ENCODE measurements around the gene RAD1. TPM values are rescaled to one million over a fixed set of nuclear protein-coding genes. Genes with fewer than 3 reads are reported as not detected.

The RAD1 gene
- total RNA-seq, 1 donor from 2014 or later: 42.3 TPM

GRCh38 chr5:34881246-34881645 lies 34.1 kb downstream of the RAD1 start:
- no peak overlapping the region for H3K27ac Mint-ChIP-seq
- intact Hi-C loops (cut with micrococcal nuclease): no loop called here
- H3K4me1 Mint-ChIP-seq (ENCODE audit: low read depth): peaks cover 2% of the 10 kb centered on the region
- H3K36me3 Mint-ChIP-seq (ENCODE audit: low read depth): no peaks in the 10 kb centered on the region
- no peak overlapping the region for H3K4me3 Mint-ChIP-seq (ENCODE audit: low read depth)
- H3K27me3 Mint-ChIP-seq (ENCODE audit: low read depth): peaks cover 15% of the 10 kb centered on the region
- DNase-seq (ENCODE audit: low spot score): no peak
- peaks cover 3% of the 10 kb centered on the region for H3K9me3 Mint-ChIP-seq

GRCh38 chr5:34876275-34876674 lies 39.0 kb downstream of the RAD1 start:
- H3K27me3 Mint-ChIP-seq (ENCODE audit: low read depth): peaks cover 8% of the 10 kb centered on the region
- H3K9me3 Mint-ChIP-seq: peaks cover 11% of the 10 kb centered on the region
- intact Hi-C loops (cut with micrococcal nuclease): no loop called here
- H3K4me3 Mint-ChIP-seq (ENCODE audit: low read depth): no peak overlapping the region
- H3K36me3 Mint-ChIP-seq (ENCODE audit: low read depth): no peaks in the 10 kb centered on the region
- H3K27ac Mint-ChIP-seq: no peak overlapping the region
- DNase-seq (ENCODE audit: low spot score): no peak
- H3K4me1 Mint-ChIP-seq (ENCODE audit: low read depth): peaks cover 2% of the 10 kb centered on the region

- no peaks in the 10 kb centered on the region for H3K4me1 Mint-ChIP-seq (ENCODE audit: low read depth)
- no peak overlapping the region for H3K4me3 Mint-ChIP-seq (ENCODE audit: low read depth)
- H3K36me3 Mint-ChIP-seq (ENCODE audit: low read depth): no peaks in the 10 kb centered on the region
- intact Hi-C loops (cut with micrococcal nuclease): no loop called here
- H3K27ac Mint-ChIP-seq: no peak overlapping the region
- no peak for DNase-seq (ENCODE audit: low spot score)
- no peaks in the 10 kb centered on the region for H3K9me3 Mint-ChIP-seq
- H3K27me3 Mint-ChIP-seq (ENCODE audit: low read depth): peaks cover 3% of the 10 kb centered on the region
Observed at GRCh38 chr5:34870382-34870781, 44.9 kb downstream of the RAD1 start.

GRCh38 chr5:34869256-34869655 lies 46.0 kb downstream of the RAD1 start:
- no peaks in the 10 kb centered on the region for H3K9me3 Mint-ChIP-seq
- H3K4me3 Mint-ChIP-seq (ENCODE audit: low read depth): no peak overlapping the region
- no peak for DNase-seq (ENCODE audit: low spot score)
- H3K4me1 Mint-ChIP-seq (ENCODE audit: low read depth): no peaks in the 10 kb centered on the region
- no peak overlapping the region for H3K27ac Mint-ChIP-seq
- no peaks in the 10 kb centered on the region for H3K36me3 Mint-ChIP-seq (ENCODE audit: low read depth)
- peaks cover 5% of the 10 kb centered on the region for H3K27me3 Mint-ChIP-seq (ENCODE audit: low read depth)
- intact Hi-C loops (cut with micrococcal nuclease): no loop called here

- H3K27ac Mint-ChIP-seq: no peak overlapping the region
- H3K27me3 Mint-ChIP-seq (ENCODE audit: low read depth): peaks cover 2% of the 10 kb centered on the region
- intact Hi-C loops (cut with micrococcal nuclease): no loop called here
- H3K4me1 Mint-ChIP-seq (ENCODE audit: low read depth): no peaks in the 10 kb centered on the region
- no peaks in the 10 kb centered on the region for H3K36me3 Mint-ChIP-seq (ENCODE audit: low read depth)
- DNase-seq (ENCODE audit: low spot score): no peak
- H3K4me3 Mint-ChIP-seq (ENCODE audit: low read depth): no peak overlapping the region
- H3K9me3 Mint-ChIP-seq: no peaks in the 10 kb centered on the region
Observed at GRCh38 chr5:34868791-34869190, 46.5 kb downstream of the RAD1 start.

- Mint-ChIP-seq H3K27ac (no peak overlapping the region), H3K4me3 (ENCODE audit: low read depth) (no peak overlapping the region), H3K9me3 (no peaks in the 10 kb centered on the region), H3K36me3 (ENCODE audit: low read depth) (no peaks in the 10 kb centered on the region), H3K4me1 (ENCODE audit: low read depth) (no peaks in the 10 kb centered on the region), H3K27me3 (ENCODE audit: low read depth) (peaks cover 2% of the 10 kb centered on the region)
- DNase-seq (ENCODE audit: low spot score): no peak
- intact Hi-C loops (cut with micrococcal nuclease): no loop called here
Observed at GRCh38 chr5:34867660-34868059, 47.6 kb downstream of the RAD1 start.

- DNase-seq (ENCODE audit: low spot score): no peak
- intact Hi-C loops (cut with micrococcal nuclease): no loop called here
- Mint-ChIP-seq H3K9me3 (no peaks in the 10 kb centered on the region), H3K4me1 (ENCODE audit: low read depth) (no peaks in the 10 kb centered on the region), H3K36me3 (ENCODE audit: low read depth) (no peaks in the 10 kb centered on the region), H3K4me3 (ENCODE audit: low read depth) (no peak overlapping the region), H3K27me3 (ENCODE audit: low read depth) (peaks cover 2% of the 10 kb centered on the region), H3K27ac (no peak overlapping the region)
Observed at GRCh38 chr5:34866989-34867471, 48.3 kb downstream of the RAD1 start.

- H3K4me1 Mint-ChIP-seq (ENCODE audit: low read depth): no peaks in the 10 kb centered on the region
- H3K27ac Mint-ChIP-seq: no peak overlapping the region
- intact Hi-C loops (cut with micrococcal nuclease): no loop called here
- no peak for DNase-seq (ENCODE audit: low spot score)
- H3K36me3 Mint-ChIP-seq (ENCODE audit: low read depth): no peaks in the 10 kb centered on the region
- no peak overlapping the region for H3K4me3 Mint-ChIP-seq (ENCODE audit: low read depth)
- no peaks in the 10 kb centered on the region for H3K9me3 Mint-ChIP-seq
- H3K27me3 Mint-ChIP-seq (ENCODE audit: low read depth): peaks cover 2% of the 10 kb centered on the region
Observed at GRCh38 chr5:34865091-34865490, 50.2 kb downstream of the RAD1 start.

- no peaks in the 10 kb centered on the region for H3K4me1 Mint-ChIP-seq (ENCODE audit: low read depth)
- H3K27ac Mint-ChIP-seq: no peak overlapping the region
- no peaks in the 10 kb centered on the region for H3K36me3 Mint-ChIP-seq (ENCODE audit: low read depth)
- no peaks in the 10 kb centered on the region for H3K9me3 Mint-ChIP-seq
- intact Hi-C loops (cut with micrococcal nuclease): no loop called here
- DNase-seq (ENCODE audit: low spot score): no peak
- H3K27me3 Mint-ChIP-seq (ENCODE audit: low read depth): peaks cover 2% of the 10 kb centered on the region
- H3K4me3 Mint-ChIP-seq (ENCODE audit: low read depth): no peak overlapping the region
Observed at GRCh38 chr5:34863946-34864345, 51.4 kb downstream of the RAD1 start.

GRCh38 chr5:34859253-34859652 lies 56.1 kb downstream of the RAD1 start:
- no peak overlapping the region for H3K4me3 Mint-ChIP-seq (ENCODE audit: low read depth)
- no peaks in the 10 kb centered on the region for H3K36me3 Mint-ChIP-seq (ENCODE audit: low read depth)
- H3K27ac Mint-ChIP-seq: no peak overlapping the region
- H3K9me3 Mint-ChIP-seq: no peaks in the 10 kb centered on the region
- peaks cover 1% of the 10 kb centered on the region for H3K27me3 Mint-ChIP-seq (ENCODE audit: low read depth)
- no peak for DNase-seq (ENCODE audit: low spot score)
- no peaks in the 10 kb centered on the region for H3K4me1 Mint-ChIP-seq (ENCODE audit: low read depth)
- intact Hi-C loops (cut with micrococcal nuclease): no loop called here

- Mint-ChIP-seq H3K9me3 (no peaks in the 10 kb centered on the region), H3K36me3 (ENCODE audit: low read depth) (no peaks in the 10 kb centered on the region), H3K4me3 (ENCODE audit: low read depth) (no peak overlapping the region), H3K4me1 (ENCODE audit: low read depth) (no peaks in the 10 kb centered on the region), H3K27ac (no peak overlapping the region), H3K27me3 (ENCODE audit: low read depth) (peaks cover 1% of the 10 kb centered on the region)
- DNase-seq (ENCODE audit: low spot score): no peak
- intact Hi-C loops (cut with micrococcal nuclease): no loop called here
Observed at GRCh38 chr5:34858790-34859189, 56.5 kb downstream of the RAD1 start.

- no peaks in the 10 kb centered on the region for H3K36me3 Mint-ChIP-seq (ENCODE audit: low read depth)
- no peaks in the 10 kb centered on the region for H3K4me1 Mint-ChIP-seq (ENCODE audit: low read depth)
- intact Hi-C loops (cut with micrococcal nuclease): no loop called here
- DNase-seq (ENCODE audit: low spot score): no peak
- no peak overlapping the region for H3K27ac Mint-ChIP-seq
- H3K4me3 Mint-ChIP-seq (ENCODE audit: low read depth): no peak overlapping the region
- peaks cover 1% of the 10 kb centered on the region for H3K27me3 Mint-ChIP-seq (ENCODE audit: low read depth)
- no peaks in the 10 kb centered on the region for H3K9me3 Mint-ChIP-seq
Observed at GRCh38 chr5:34857894-34858293, 57.4 kb downstream of the RAD1 start.

GRCh38 chr5:34857161-34857560 lies 58.1 kb downstream of the RAD1 start:
- Mint-ChIP-seq H3K27ac (no peak overlapping the region), H3K36me3 (ENCODE audit: low read depth) (no peaks in the 10 kb centered on the region), H3K27me3 (ENCODE audit: low read depth) (peaks cover 1% of the 10 kb centered on the region), H3K4me1 (ENCODE audit: low read depth) (no peaks in the 10 kb centered on the region), H3K9me3 (no peaks in the 10 kb centered on the region), H3K4me3 (ENCODE audit: low read depth) (no peak overlapping the region)
- no peak for DNase-seq (ENCODE audit: low spot score)
- intact Hi-C loops (cut with micrococcal nuclease): no loop called here
